GM18873 (cell line): Measurements from ENCODE around the gene POLR3G.

Experiments
- ATAC-seq: cut with Tn5 transposase; IDR thresholded peaks from one replicate; pipeline ENCODE4 v1.9.1; 2021; ENCODE audit warnings: mild to moderate bottlenecking, moderate library complexity, moderate number of reproducible peaks; ENCODE audit not compliant: unreplicated experiment, low FRiP score

Gene POLR3G

GRCh38 chr5:90495146-90495545 is 20.5 kb downstream of the POLR3G start:
- no peak for ATAC-seq

- no peak for ATAC-seq
These were observed 28.9 kb downstream of the POLR3G start for GRCh38 chr5:90503596-90503995.

- no peak for ATAC-seq
These were observed 30.1 kb downstream of the POLR3G start for GRCh38 chr5:90504743-90505142.

GRCh38 chr5:90506221-90506620 is 31.6 kb downstream of the POLR3G start:
- ATAC-seq = no peak

GRCh38 chr5:90510438-90510837 is 35.8 kb downstream of the POLR3G start:
- no peak for ATAC-seq

GRCh38 chr5:90514520-90514919 is 39.9 kb downstream of the POLR3G start:
- no peak for ATAC-seq

- no peak for ATAC-seq
These were observed 44.0 kb downstream of the POLR3G start for GRCh38 chr5:90518661-90519060.

- no peak for ATAC-seq
These were observed 44.4 kb downstream of the POLR3G start for GRCh38 chr5:90519081-90519480.

GRCh38 chr5:90528601-90529193 is 54.0 kb downstream of the POLR3G start:
- no peak for ATAC-seq

- peak; percentile 90 for ATAC-seq
These were observed 54.7 kb downstream of the POLR3G start, which contains the start of gene LYSMD3 for GRCh38 chr5:90529194-90529938. Gene LYSMD3, minus strand, starts transcription at chr5:90529584. Its CDS starts 4,295 bp downstream, at chr5:90525289.

GRCh38 chr5:90529939-90530677 is 55.4 kb downstream of the POLR3G start:
- peak; percentile 39 for ATAC-seq

GRCh38 chr5:90530736-90531487 is 56.2 kb downstream of the POLR3G start:
- no peak for ATAC-seq

- ATAC-seq = no peak
These were observed 59.1 kb downstream of the POLR3G start for GRCh38 chr5:90533794-90534193.

- ATAC-seq = no peak
These were observed 60.3 kb downstream of the POLR3G start for GRCh38 chr5:90534922-90535321.

GRCh38 chr5:90542827-90543519 is 68.3 kb downstream of the POLR3G start:
- no peak for ATAC-seq

GRCh38 chr5:90545511-90545910 is 70.8 kb downstream of the POLR3G start:
- no peak for ATAC-seq

GRCh38 chr5:90546216-90546837 is 71.7 kb downstream of the POLR3G start:
- ATAC-seq = no peak

GRCh38 chr5:90547072-90547536 is 72.4 kb downstream of the POLR3G start:
- no peak for ATAC-seq

- ATAC-seq = no peak
These were observed 73.5 kb downstream of the POLR3G start for GRCh38 chr5:90548069-90548593.
